Measurements from ENCODE around the gene CNOT2.

The CNOT2 gene

DNA sequence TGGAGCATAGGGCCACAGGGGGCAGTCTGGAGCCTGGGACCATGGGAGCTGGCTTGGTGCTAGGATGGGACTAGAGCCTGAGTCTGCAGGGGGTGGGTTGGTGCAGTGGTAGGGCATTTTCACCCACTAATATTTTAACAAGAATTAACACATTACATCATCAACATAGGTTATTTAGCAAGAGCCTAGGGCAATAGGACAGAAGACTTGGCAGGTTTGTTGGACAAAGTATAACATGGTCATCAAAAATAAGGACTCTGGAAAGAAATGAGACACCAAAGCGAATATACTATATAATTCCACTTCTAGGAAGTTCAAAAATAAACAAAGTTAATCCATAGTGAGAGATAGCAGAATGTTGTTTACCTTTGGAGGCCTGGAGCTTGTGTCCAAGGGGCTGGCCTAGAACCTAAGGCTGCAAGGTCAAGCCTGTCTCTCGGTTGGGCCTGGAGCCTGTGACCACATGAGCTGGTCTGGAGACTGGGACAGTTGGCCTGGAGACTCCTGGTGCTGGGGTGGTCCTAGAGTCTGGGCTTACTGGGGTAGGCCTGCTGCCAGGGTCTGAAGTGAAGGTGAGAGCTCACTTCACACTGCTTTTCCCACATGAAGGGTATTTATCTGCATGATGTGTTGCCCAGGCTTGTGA is 28.1 kb upstream of the CNOT2 start:
- TF ChIP-seq, protein P1, sequence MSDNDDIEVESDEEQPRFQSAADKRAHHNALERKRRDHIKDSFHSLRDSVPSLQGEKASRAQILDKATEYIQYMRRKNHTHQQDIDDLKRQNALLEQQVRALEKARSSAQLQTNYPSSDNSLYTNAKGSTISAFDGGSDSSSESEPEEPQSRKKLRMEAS (IDR thresholded peaks at IDR 0.05; ENCODE audit: low read depth, low read length): no peak
- TF ChIP-seq, protein P2, sequence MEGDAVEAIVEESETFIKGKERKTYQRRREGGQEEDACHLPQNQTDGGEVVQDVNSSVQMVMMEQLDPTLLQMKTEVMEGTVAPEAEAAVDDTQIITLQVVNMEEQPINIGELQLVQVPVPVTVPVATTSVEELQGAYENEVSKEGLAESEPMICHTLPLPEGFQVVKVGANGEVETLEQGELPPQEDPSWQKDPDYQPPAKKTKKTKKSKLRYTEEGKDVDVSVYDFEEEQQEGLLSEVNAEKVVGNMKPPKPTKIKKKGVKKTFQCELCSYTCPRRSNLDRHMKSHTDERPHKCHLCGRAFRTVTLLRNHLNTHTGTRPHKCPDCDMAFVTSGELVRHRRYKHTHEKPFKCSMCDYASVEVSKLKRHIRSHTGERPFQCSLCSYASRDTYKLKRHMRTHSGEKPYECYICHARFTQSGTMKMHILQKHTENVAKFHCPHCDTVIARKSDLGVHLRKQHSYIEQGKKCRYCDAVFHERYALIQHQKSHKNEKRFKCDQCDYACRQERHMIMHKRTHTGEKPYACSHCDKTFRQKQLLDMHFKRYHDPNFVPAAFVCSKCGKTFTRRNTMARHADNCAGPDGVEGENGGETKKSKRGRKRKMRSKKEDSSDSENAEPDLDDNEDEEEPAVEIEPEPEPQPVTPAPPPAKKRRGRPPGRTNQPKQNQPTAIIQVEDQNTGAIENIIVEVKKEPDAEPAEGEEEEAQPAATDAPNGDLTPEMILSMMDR (IDR thresholded peaks at IDR 0.05; ENCODE audit: low read depth, low read length): no peak
- TF ChIP-seq MYC (IDR thresholded peaks at IDR 0.05; ENCODE audit: low read depth, low read length) (no peak), POLR2A (IDR thresholded peaks at IDR 0.05; ENCODE audit: extremely low read depth, insufficient read length) (no peak)
- no peak overlapping the region for H3K4me3 ChIP-seq (ENCODE audit: low read depth, low read length)
- DNase-seq (ENCODE audit: low read depth): no peak

DNA sequence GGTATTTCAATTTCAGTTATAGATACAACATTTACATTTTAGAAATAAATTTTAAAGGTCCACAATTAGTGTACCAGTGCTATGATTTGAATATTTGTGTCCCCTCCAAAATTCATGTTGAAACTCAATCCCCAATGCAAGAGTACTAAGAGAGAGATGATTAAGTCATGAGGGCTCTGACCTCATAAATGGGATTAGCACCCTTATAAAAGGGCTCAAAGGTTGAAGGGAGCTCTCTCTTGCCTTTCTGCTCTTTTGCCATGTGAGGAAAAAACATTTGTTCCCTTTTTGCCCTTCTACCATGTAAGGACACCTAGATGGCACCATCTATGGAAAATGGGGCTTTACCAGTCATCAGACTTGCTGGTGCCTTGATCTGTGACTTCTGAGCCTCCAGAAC is 25.8 kb upstream of the CNOT2 start:
- TF ChIP-seq MYC (IDR thresholded peaks at IDR 0.05; ENCODE audit: low read depth, low read length): no peak
- no peak for TF ChIP-seq POLR2A (IDR thresholded peaks at IDR 0.05; ENCODE audit: extremely low read depth, insufficient read length)
- no peak for DNase-seq (ENCODE audit: low read depth)

DNA sequence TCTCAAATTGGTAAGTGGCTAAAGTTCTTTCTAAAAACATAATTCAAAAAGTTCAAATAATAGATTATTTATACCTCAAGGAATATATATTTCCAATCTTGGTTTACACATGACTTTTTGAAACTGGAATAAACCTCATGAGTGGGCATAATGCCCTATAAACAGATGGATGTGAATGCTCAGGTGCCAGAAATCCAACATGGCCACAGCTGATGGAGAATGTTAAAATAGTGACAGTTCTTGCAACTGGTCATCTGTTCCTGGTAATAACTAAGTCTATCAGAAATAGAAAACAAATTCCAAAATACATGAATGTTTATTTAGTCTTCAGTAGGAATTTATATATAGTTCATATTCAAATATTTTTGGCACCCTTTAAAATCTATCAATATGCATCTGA is 21.6 kb upstream of the CNOT2 start:
- TF ChIP-seq, protein P2 (IDR thresholded peaks at IDR 0.05; ENCODE audit: low read depth, low read length): no peak
- TF ChIP-seq MYC (IDR thresholded peaks at IDR 0.05; ENCODE audit: low read depth, low read length): no peak
- TF ChIP-seq POLR2A (IDR thresholded peaks at IDR 0.05; ENCODE audit: extremely low read depth, insufficient read length): no peak
- TF ChIP-seq, protein P1 (IDR thresholded peaks at IDR 0.05; ENCODE audit: low read depth, low read length): no peak
- no peak for DNase-seq (ENCODE audit: low read depth)

More for the DNA sequence above, 25.8 kb upstream of the CNOT2 start:
- no peak overlapping the region for H3K4me3 ChIP-seq (ENCODE audit: low read depth, low read length)

DNA sequence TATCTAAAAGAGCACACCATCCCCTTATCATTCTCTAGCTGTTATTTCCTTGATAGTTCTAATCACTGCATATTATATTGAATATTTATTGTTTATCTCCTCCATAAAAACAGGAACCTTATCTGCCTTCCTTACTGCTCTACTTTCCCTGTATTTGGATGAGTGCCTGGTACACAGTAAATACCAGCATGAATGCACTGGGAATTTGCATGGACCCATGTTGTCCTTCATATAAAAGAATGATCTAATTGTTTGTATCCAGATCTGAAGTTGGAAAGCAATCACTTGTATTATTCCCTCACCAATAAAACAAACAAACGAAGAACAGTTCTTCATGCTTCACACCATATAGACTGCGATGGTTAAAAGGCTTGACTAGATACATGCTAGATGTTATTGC is 15.3 kb upstream of the CNOT2 start:
- no peak overlapping the region for H3K4me3 ChIP-seq (ENCODE audit: low read depth, low read length)
- DNase-seq (ENCODE audit: low read depth): no peak
- TF ChIP-seq POLR2A (IDR thresholded peaks at IDR 0.05; ENCODE audit: extremely low read depth, insufficient read length) (no peak), MYC (IDR thresholded peaks at IDR 0.05; ENCODE audit: low read depth, low read length) (no peak)
- TF ChIP-seq, protein P1 (IDR thresholded peaks at IDR 0.05; ENCODE audit: low read depth, low read length): no peak
- TF ChIP-seq, protein P2 (IDR thresholded peaks at IDR 0.05; ENCODE audit: low read depth, low read length): no peak

More for the DNA sequence above, 21.6 kb upstream of the CNOT2 start:
- no peak overlapping the region for H3K4me3 ChIP-seq (ENCODE audit: low read depth, low read length)

DNA sequence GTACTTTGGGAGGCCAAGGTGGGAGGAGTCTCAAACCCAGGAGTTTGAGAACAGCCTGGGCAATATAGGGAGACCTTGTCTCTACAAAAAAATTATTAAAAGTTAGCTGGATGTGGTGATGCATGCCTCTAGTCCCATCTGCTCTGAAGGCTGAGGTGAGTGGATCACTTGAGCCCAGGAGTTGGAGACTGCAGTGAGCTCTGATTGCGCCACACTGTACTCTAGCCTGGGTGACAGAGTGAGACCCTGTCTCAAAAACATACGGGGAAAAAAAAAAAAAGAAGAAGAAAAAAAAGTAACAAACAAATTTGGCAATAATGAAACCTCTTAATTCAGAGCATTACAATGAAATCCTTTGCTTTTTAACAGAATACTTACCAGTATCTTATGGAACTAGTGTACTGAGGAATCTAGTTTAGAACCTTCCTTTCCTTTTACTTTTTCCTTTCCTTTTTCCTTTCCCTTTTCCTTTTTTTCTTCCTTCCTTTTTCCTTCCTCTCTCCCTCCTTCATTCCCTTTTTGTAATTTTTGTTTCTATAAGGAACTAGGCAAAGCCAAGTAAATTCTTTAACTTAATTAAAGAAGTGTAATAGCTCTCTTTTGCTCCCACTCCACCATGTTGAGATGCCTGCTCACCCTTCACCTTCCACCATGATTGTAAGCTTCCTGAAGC is 12.2 kb upstream of the CNOT2 start:
- no peak overlapping the region for H3K4me3 ChIP-seq (ENCODE audit: low read depth, low read length)
- TF ChIP-seq, protein P2 (IDR thresholded peaks at IDR 0.05; ENCODE audit: low read depth, low read length): no peak
- no peak for TF ChIP-seq POLR2A (IDR thresholded peaks at IDR 0.05; ENCODE audit: extremely low read depth, insufficient read length)
- TF ChIP-seq MYC (IDR thresholded peaks at IDR 0.05; ENCODE audit: low read depth, low read length): no peak
- TF ChIP-seq, protein P1 (IDR thresholded peaks at IDR 0.05; ENCODE audit: low read depth, low read length): no peak
- no peak for DNase-seq (ENCODE audit: low read depth)

DNA sequence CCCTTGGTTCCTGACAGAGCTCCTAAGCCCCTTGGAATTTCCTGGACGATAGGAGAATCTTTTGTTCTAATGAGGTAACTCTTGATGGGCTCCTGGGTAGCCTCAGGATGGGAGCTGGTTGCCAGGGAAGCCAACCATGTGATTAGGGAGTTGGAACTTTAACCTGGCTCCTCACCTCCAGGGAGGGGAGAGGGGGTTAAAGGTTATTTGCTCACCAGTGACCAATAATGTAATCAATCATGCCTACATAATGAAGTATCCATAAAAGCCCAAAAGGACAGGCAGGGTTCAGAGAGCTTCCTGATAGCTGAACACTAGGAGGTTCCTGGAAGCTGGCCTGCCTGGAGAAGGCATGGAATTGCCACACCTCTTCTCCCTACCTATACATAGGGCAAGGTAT is 6.2 kb upstream of the CNOT2 start:
- no peak for DNase-seq (ENCODE audit: low read depth)
- H3K4me3 ChIP-seq (ENCODE audit: low read depth, low read length): no peak overlapping the region
- no peak for TF ChIP-seq POLR2A (IDR thresholded peaks at IDR 0.05; ENCODE audit: extremely low read depth, insufficient read length)
- TF ChIP-seq, protein P1 (IDR thresholded peaks at IDR 0.05; ENCODE audit: low read depth, low read length): no peak
- TF ChIP-seq MYC (IDR thresholded peaks at IDR 0.05; ENCODE audit: low read depth, low read length): no peak
- TF ChIP-seq, protein P2 (IDR thresholded peaks at IDR 0.05; ENCODE audit: low read depth, low read length): no peak
